A549 (cell line): ENCODE measurements around the gene AURKA. TPM values are rescaled to one million over a fixed set of nuclear protein-coding genes. Genes with fewer than 3 reads are reported as not detected.
"Not testable (repeated sequence)": the region's sequence is repeated elsewhere in the genome, so short reads cannot be mapped to it uniquely, and the experiment has no call there.

Experiments used
- ATAC-seq, 2 experiments: fragments of 200-7000 bp in 1 of 2; fragments of >200 bp in 1 of 2; cut with Nextera tagmentation in 1 of 2; cut with Tn5 transposase in 1 of 2; 3 replicates each; pipeline versions ENCODE4 v1.8.0 to v1.9.1; 2018 to 2020; ENCODE audit warnings: mild to moderate bottlenecking in 1 of 2, moderate library complexity in 1 of 2
- CTCF ChIA-PET: fragments of 300-600 bp; sonication (Branson Sonifier 250); formaldehyde crosslinking; extraction: SDS; loops from one replicate; lab custom pipeline; 2021; ENCODE audit warnings: antibody characterized with exemption, inconsistent platforms; lab: Yijun Ruan, JAX
- POLR2A ChIA-PET: fragments of 350-600 bp; formaldehyde crosslinking; extraction: SDS; loops from one replicate; lab custom pipeline; 2021; ENCODE audit warnings: antibody characterized with exemption, inconsistent platforms; lab: Yijun Ruan, JAX
- DNase-seq, 2 experiments: peaks; one replicate each; pipeline versions ENCODE4 v3.0.0 to v3.0.0-alpha.2; 2011 to 2016; ENCODE audit warnings: low read depth in 1 of 2, low spot score in 1 of 2
- FAIRE-seq: peaks from 2 replicates; lab custom pipeline; 2011; peaks lifted over from hg19 to GRCh38; lab: Jason Lieb, UNC
- H3K27ac ChIP-seq, 2 experiments: fragments of >200 bp; sonication (Bioruptor Twin); formaldehyde crosslinking; 3 replicates each; pipeline ENCODE4 v1.5.1; 2016 to 2017
- H3K4me1 ChIP-seq: fragments of >200 bp; sonication (Bioruptor Twin); formaldehyde crosslinking; 3 replicates; pipeline ENCODE4 v1.6.1; 2016
- H3K4me2 ChIP-seq: fragments of >200 bp; sonication (Bioruptor Twin); formaldehyde crosslinking; 3 replicates; pipeline ENCODE4 v1.6.1; 2016
- H3K4me3 ChIP-seq: fragments of >200 bp; sonication (Bioruptor Twin); formaldehyde crosslinking; 3 replicates; pipeline ENCODE4 v1.5.1; 2016
- H3K9me3 ChIP-seq: fragments of >200 bp; sonication (Bioruptor Twin); formaldehyde crosslinking; 3 replicates; pipeline ENCODE4 v1.6.1; 2016
- ATOH8 ChIP-seq: fragments of 250-450 bp; sonication (Bioruptor Pico); IDR thresholded peaks from 2 replicates; pipeline ENCODE4 v1.5.0; 2020; ENCODE audit warnings: low read depth, mild to moderate bottlenecking, moderate library complexity
- BCL3 ChIP-seq: fragments of >200 bp; sonication (Bioruptor Twin); formaldehyde crosslinking; IDR thresholded peaks from 3 replicates; pipeline ENCODE4 v1.6.1; 2016
- CEBPB ChIP-seq, 2 experiments: fragments of >200 bp in 1 of 2; sonication (Bioruptor Twin) in 1 of 2; formaldehyde crosslinking in 1 of 2; IDR thresholded peaks; 2 replicates each; pipeline ENCODE4 v1.6.1; 2012 to 2016
- E2F6 ChIP-seq: IDR thresholded peaks from 2 replicates; pipeline ENCODE4 v1.6.1; 2012; ENCODE audit warnings: low read depth, borderline replicate concordance
- EHF ChIP-seq: fragments of 250-450 bp; sonication (Bioruptor Pico); IDR thresholded peaks from 2 replicates; pipeline ENCODE4 v1.5.0; 2020; ENCODE audit warnings: mild to moderate bottlenecking
- EHMT2 ChIP-seq: fragments of 200-600 bp; sonication (generic); IDR thresholded peaks from 2 replicates; pipeline ENCODE4 v1.6.1; 2016; ENCODE audit warnings: antibody characterized with exemption, low read depth, mild to moderate bottlenecking, moderate library complexity
- ESRRA ChIP-seq: fragments of 150-350 bp; IDR thresholded peaks from 2 replicates; pipeline ENCODE4 v1.6.1; 2014; ENCODE audit warnings: mild to moderate bottlenecking, low read length, borderline replicate concordance
- FOSL2 ChIP-seq, 2 experiments: fragments of 450-650 bp in 1 of 2; fragments of >200 bp in 1 of 2; sonication (Bioruptor Twin) in 1 of 2; formaldehyde crosslinking; IDR thresholded peaks; 2 replicates each; pipeline versions ENCODE4 v1.5.0 to v1.6.1; 2016 to 2020; ENCODE audit warnings: mild to moderate bottlenecking in 1 of 2, moderate library complexity in 1 of 2
- GATA3 ChIP-seq: IDR thresholded peaks from 2 replicates; pipeline ENCODE4 v1.6.1; 2012; ENCODE audit warnings: borderline replicate concordance
- HMGXB4 ChIP-seq: fragments of 250-450 bp; sonication (Bioruptor Pico); IDR thresholded peaks from 2 replicates; pipeline ENCODE4 v1.5.0; 2021; ENCODE audit warnings: mild to moderate bottlenecking, moderate library complexity, borderline replicate concordance
- HOXB13 ChIP-seq: fragments of 250-450 bp; sonication (Bioruptor Pico); IDR thresholded peaks from 2 replicates; pipeline ENCODE4 v1.5.0; 2020; ENCODE audit warnings: low read depth, mild to moderate bottlenecking, moderate library complexity
- JUN ChIP-seq, 2 experiments: fragments of >200 bp; sonication (Bioruptor Twin); formaldehyde crosslinking; IDR thresholded peaks; 2 replicates in 1 of 2; 3 replicates in 1 of 2; pipeline ENCODE4 v1.6.1; 2016 to 2017
- JUNB ChIP-seq: fragments of >200 bp; sonication (Bioruptor Twin); formaldehyde crosslinking; IDR thresholded peaks from 2 replicates; pipeline ENCODE4 v1.6.1; 2016
- KDM5A ChIP-seq: fragments of 200-600 bp; sonication (generic); IDR thresholded peaks from 2 replicates; pipeline ENCODE4 v1.6.1; 2016; ENCODE audit warnings: antibody characterized with exemption, mild to moderate bottlenecking
- NFE2L2 ChIP-seq: fragments of 150-350 bp; conservative IDR thresholded peaks from 2 replicates; pipeline ENCODE4 v1.6.1; 2014; ENCODE audit warnings: low read length
- NR3C1 ChIP-seq: fragments of >200 bp; sonication (Bioruptor Twin); formaldehyde crosslinking; IDR thresholded peaks from 3 replicates; pipeline ENCODE4 v1.6.1; 2017
- POLR2A ChIP-seq: IDR thresholded peaks from 2 replicates; pipeline ENCODE4 v1.6.1; 2012; ENCODE audit warnings: mild to moderate bottlenecking, low read length
- REST ChIP-seq: fragments of 200-600 bp; sonication (generic); IDR thresholded peaks from 2 replicates; pipeline ENCODE4 v1.6.1; 2016; ENCODE audit warnings: antibody characterized with exemption, mild to moderate bottlenecking, moderate library complexity
- SMC3 ChIP-seq: fragments of >200 bp; sonication (Bioruptor Twin); formaldehyde crosslinking; IDR thresholded peaks from 3 replicates; pipeline ENCODE4 v1.6.1; 2018; ENCODE audit warnings: inconsistent platforms
- SREBF2 ChIP-seq: fragments of 450-650 bp; IDR thresholded peaks from 2 replicates; pipeline ENCODE4 v1.6.1; 2014; ENCODE audit warnings: mild to moderate bottlenecking, moderate library complexity
- ZFP36 ChIP-seq: fragments of 450-650 bp; IDR thresholded peaks from 2 replicates; pipeline ENCODE4 v1.6.1; 2014; ENCODE audit warnings: borderline replicate concordance; ENCODE audit not compliant: partially characterized antibody
- WGBS: methylation state at CpG from one replicate; pipeline ENCODE4 v1.1.6; 2017; ENCODE audit errors: missing lambda C conversion rate; 5-methylcytosine and 5-hydroxymethylcytosine counted together
- polyA plus RNA-seq, 4 experiments: library from polyadenylated mRNA; depleted of rRNA in 3 of 4; stranded (reverse); fragments of >200 nt; fragmentation: RNase III in 1 of 4; extraction: RNeasy Plus Mini Kit Qiagen cat#74134 plus additional on column Dnase treatment in 1 of 4; gene quantifications; 2 replicates in 3 of 4; 3 replicates in 1 of 4; pipeline ENCODE4 v1.2.3, GENCODE V29; 2011 to 2017

The AURKA gene
- polyA plus RNA-seq, 2 of the 4 experiments (the other 2 are of a cell fraction) = 117 to 123 TPM

- no peak for FAIRE-seq
Measured at GRCh38 chr20:56412473-56412790, 20.4 kb upstream of the AURKA start.

GRCh38 chr20:56411759-56412472 is 19.9 kb upstream of the AURKA start, which contains the start of gene CASS4:
Gene CASS4, plus strand, starts transcription at chr20:56412260. Its CDS starts 199 bp downstream, at chr20:56412459.
- DNase-seq (no peak), FAIRE-seq (no peak), ATAC-seq (no peak)
- Histone ChIP-seq H3K4me2 (no peak within 1 kb of the TSS), H3K4me1 (no peaks in the 10 kb centered on the region), H3K9me3 (no peaks in the 10 kb centered on the region), H3K27ac (no peak within 1 kb of the TSS), H3K4me3 (no peak within 1 kb of the TSS)
- WGBS = 86% methylated on average over 10 of the region's 10 CpGs
- ChIA-PET CTCF (interaction anchor here (0.7 to 1.9 kb wide), 6 partner anchors 10 to 935 kb away, joined by 3 to 6 read pairs (median 3); no protein-coding TSS in a partner anchor), POLR2A (no interaction called here)
- no peak for TF ChIP-seq EHMT2
- no peak for TF ChIP-seq ESRRA
- TF ChIP-seq ATOH8 = no peak
- TF ChIP-seq SMC3 = no peak
- 0 out of 4 replicates have a peak, but pooled peaks of 1 of the 2 experiments have one; percentile 24 for TF ChIP-seq CEBPB (IDR thresholded peaks at IDR 0.05)

More at GRCh38 chr20:56412473-56412790, 20.4 kb upstream of the AURKA start:
- Histone ChIP-seq H3K27ac (no peak overlapping the region), H3K4me2 (no peak overlapping the region), H3K4me1 (no peaks in the 10 kb centered on the region), H3K9me3 (no peaks in the 10 kb centered on the region), H3K4me3 (no peak overlapping the region)
- WGBS = 96% methylated on average over 7 of the region's 7 CpGs
- CTCF ChIA-PET = interaction anchor here (0.9 to 1.9 kb wide), 6 partner anchors 10 to 934 kb away, joined by 3 to 6 read pairs (median 3); no protein-coding TSS in a partner anchor
- DNase-seq (no peak), ATAC-seq (no peak; a peak in 1 of 6 replicates)
- POLR2A ChIA-PET = no interaction called here
- TF ChIP-seq BCL3 = no peak
- TF ChIP-seq E2F6 = no peak
- TF ChIP-seq GATA3 = no peak
- TF ChIP-seq FOSL2 (IDR thresholded peaks at IDR 0.05) = no peak
- no peak for TF ChIP-seq FOSL2 (CRISPR knock-in tag; IDR thresholded peaks at IDR 0.05)
- TF ChIP-seq EHF (CRISPR knock-in tag) = no peak

- CTCF ChIA-PET = interaction anchor here (0.7 to 1.9 kb wide), 5 partner anchors 10 to 84 kb away, joined by 3 to 6 read pairs (median 3); no protein-coding TSS in a partner anchor
- POLR2A ChIA-PET, ATAC-seq, FAIRE-seq, H3K4me3 ChIP-seq, H3K27ac ChIP-seq, H3K4me1 ChIP-seq, H3K9me3 ChIP-seq, H3K4me2 ChIP-seq, DNase-seq: not testable (repeated sequence)
- 93% methylated on average over 7 of the region's 7 CpGs for WGBS
Measured at GRCh38 chr20:56411287-56411686, 19.3 kb upstream of the AURKA start.

GRCh38 chr20:56409956-56410355 is 17.9 kb upstream of the AURKA start:
- no peak for DNase-seq
- ChIA-PET POLR2A (no interaction called here), CTCF (interaction anchor here (2.1 kb wide), 1 partner anchor 8 kb away, joined by 6 read pairs; no protein-coding TSS in a partner anchor)
- no peak overlapping the region for H3K4me2 ChIP-seq
- H3K4me3 ChIP-seq = no peak overlapping the region
- no peaks in the 10 kb centered on the region for H3K4me1 ChIP-seq
- no peaks in the 10 kb centered on the region for H3K9me3 ChIP-seq
- ATAC-seq = no peak
- WGBS = 92% methylated on average over 1 of the region's 1 CpG
- H3K27ac ChIP-seq = no peak overlapping the region
- FAIRE-seq = no peak
- no peak for TF ChIP-seq GATA3
- no peak for TF ChIP-seq ZFP36
- no peak for TF ChIP-seq KDM5A
- no peak for TF ChIP-seq ESRRA
- no peak for TF ChIP-seq EHF (CRISPR knock-in tag)
- no peak for TF ChIP-seq HOXB13 (CRISPR knock-in tag)
- no peak for TF ChIP-seq SREBF2
- no peak for TF ChIP-seq POLR2A
- no peak for TF ChIP-seq NFE2L2
- no peak for TF ChIP-seq JUN (IDR thresholded peaks at IDR 0.05)
- TF ChIP-seq NR3C1 = no peak
- TF ChIP-seq JUNB = no peak
- TF ChIP-seq HMGXB4 = no peak
- TF ChIP-seq REST = no peak
